ENCODE data around the gene SMIM26. TPM values are rescaled to one million over a fixed set of nuclear protein-coding genes. Genes with fewer than 3 reads are reported as not detected.

Gene SMIM26
- total and polyA plus RNA-seq, 2 of the 13 experiments (the other 11 are each of a cell fraction or from before 2014, with no cell fraction given) = 214 to 249 TPM

GRCh38 chr20:18588574-18588933 is 21.3 kb downstream of the SMIM26 start (continued):
- TF ChIP-seq AHDC1 (CRISPR knock-in tag; IDR thresholded peaks at IDR 0.05; ENCODE audit: borderline replicate concordance) (no peak), MYPOP (CRISPR knock-in tag; IDR thresholded peaks at IDR 0.05) (no peak), SNRNP70 (IDR thresholded peaks at IDR 0.05; ENCODE audit: low read depth, low read length) (no peak), KDM5A (IDR thresholded peaks at IDR 0.05; ENCODE audit: borderline replicate concordance, low read length) (no peak), TFDP1 (CRISPR knock-in tag; IDR thresholded peaks at IDR 0.05; ENCODE audit: borderline replicate concordance) (no peak), JUNB (CRISPR knock-in tag; IDR thresholded peaks at IDR 0.05; ENCODE audit: borderline replicate concordance) (no peak), ZNF414 (CRISPR knock-in tag; IDR thresholded peaks at IDR 0.05) (no peak), ZNF33B (CRISPR knock-in tag; IDR thresholded peaks at IDR 0.05) (no peak), POGZ (CRISPR knock-in tag; IDR thresholded peaks at IDR 0.05) (0 out of 2 replicates have a peak, but pooled peaks have one; percentile 35), MXD1 (CRISPR knock-in tag; IDR thresholded peaks at IDR 0.05) (no peak; the same call in 1 of the 2 replicates), IRF1 (CRISPR knock-in tag; IDR thresholded peaks at IDR 0.05; ENCODE audit: low read depth) (no peak), ZSCAN20 (CRISPR knock-in tag; IDR thresholded peaks at IDR 0.05; ENCODE audit: borderline replicate concordance) (no peak), RBAK (CRISPR knock-in tag; IDR thresholded peaks at IDR 0.05) (no peak), ELF4 (CRISPR knock-in tag; IDR thresholded peaks at IDR 0.05; ENCODE audit: borderline replicate concordance) (no peak), ZNF687 (CRISPR knock-in tag; IDR thresholded peaks at IDR 0.05) (no peak)

Data from HepG2 (cell line).